Measurements from ENCODE around the gene GPT2.
A peak's percentile ranks its signal among the peaks of the same experiment; 100 is the strongest.
"Not testable (repeated sequence)": the region's sequence is repeated elsewhere in the genome, so short reads cannot be mapped to it uniquely, and the experiment has no call there.

Gene GPT2

GRCh38 chr16:46923513-46924295 is 39.5 kb downstream of the GPT2 start:
- no peak for DNase-seq

GRCh38 chr16:46924402-46924801 is 40.2 kb downstream of the GPT2 start:
- no peak for DNase-seq

GRCh38 chr16:46926470-46927225 is 42.5 kb downstream of the GPT2 start:
- no peak for DNase-seq

- no peak for DNase-seq
Measured at GRCh38 chr16:46927273-46927672, 43.1 kb downstream of the GPT2 start.

- DNase-seq: no peak
Measured at GRCh38 chr16:46928811-46929210, 44.6 kb downstream of the GPT2 start.

GRCh38 chr16:46929378-46930332 is 45.5 kb downstream of the GPT2 start:
- DNase-seq: peak; percentile 66

- no peak for DNase-seq
Measured at GRCh38 chr16:46930861-46931260, 46.7 kb downstream of the GPT2 start.

- no peak for DNase-seq
Measured at GRCh38 chr16:46932802-46933201, 48.6 kb downstream of the GPT2 start.

- DNase-seq: peak; percentile 33
Measured at GRCh38 chr16:46937536-46937935, 53.4 kb downstream of the GPT2 start.

GRCh38 chr16:46944713-46945112 is 60.6 kb downstream of the GPT2 start:
- not testable (repeated sequence) for DNase-seq

- peak; percentile 52 for DNase-seq
Measured at GRCh38 chr16:46947900-46948547, 63.9 kb downstream of the GPT2 start.

GRCh38 chr16:46948548-46949166 is 64.5 kb downstream of the GPT2 start:
- DNase-seq: no peak

GRCh38 chr16:46949241-46949892 is 65.2 kb downstream of the GPT2 start:
- DNase-seq: no peak

- DNase-seq: no peak
Measured at GRCh38 chr16:46950009-46950408, 65.8 kb downstream of the GPT2 start.

- no peak for DNase-seq
Measured at GRCh38 chr16:46954562-46954961, 70.4 kb downstream of the GPT2 start.

GRCh38 chr16:46961373-46962353 is 77.5 kb downstream of the GPT2 start:
- DNase-seq: no peak

- DNase-seq: no peak
Measured at GRCh38 chr16:46962629-46963028, 78.5 kb downstream of the GPT2 start.

- no peak for DNase-seq
Measured at GRCh38 chr16:46968063-46968435, 83.9 kb downstream of the GPT2 start.

GRCh38 chr16:46970089-46970488 is 85.9 kb downstream of the GPT2 start:
- DNase-seq: no peak

- no peak for DNase-seq
Measured at GRCh38 chr16:46971271-46971670, 87.1 kb downstream of the GPT2 start.
